H1 (cell line): ENCODE results near the gene GMPR. TPM values are rescaled to one million over a fixed set of nuclear protein-coding genes. Genes with fewer than 3 reads are reported as not detected.

Experiments used
- CTCF ChIA-PET: fragments of 300-600 bp; sonication (Branson Sonifier 250); formaldehyde crosslinking; loops from one replicate; lab custom pipeline; 2021; ENCODE audit not compliant: partially characterized antibody; lab: Charles Lee
- POLR2A ChIA-PET: fragments of 300-600 bp; sonication (Branson Sonifier 250); formaldehyde crosslinking; loops from one replicate; lab custom pipeline; 2021; ENCODE audit warnings: inconsistent platforms; ENCODE audit not compliant: partially characterized antibody; lab: Charles Lee
- DNase-seq, 2 experiments: peaks; one replicate each; pipeline versions ENCODE4 v3.0.0 to v3.0.0-alpha.2; 2010 to 2022; ENCODE audit warnings: low spot score in 2 of 2, low read depth in 1 of 2, mixed read lengths in 1 of 2
- FAIRE-seq: peaks from 2 replicates; lab custom pipeline; 2011; peaks lifted over from hg19 to GRCh38; lab: Jason Lieb, UNC
- H2AFZ ChIP-seq: 2 replicates; pipeline ENCODE4 v1.8.1; 2012; ENCODE audit warnings: low read length, inconsistent platforms
- H2AK5ac ChIP-seq: 2 replicates; pipeline ENCODE4 v1.6.1; 2013; ENCODE audit warnings: low read depth, low read length
- H2BK120ac ChIP-seq: replicated peaks from 2 replicates; pipeline ENCODE3; 2013; ENCODE audit warnings: low read depth, low read length, inconsistent platforms
- H2BK12ac ChIP-seq: 2 replicates; pipeline ENCODE4 v1.6.1; 2013; ENCODE audit warnings: low read depth, low read length
- H2BK15ac ChIP-seq: 2 replicates; pipeline ENCODE4 v1.6.1; 2013; ENCODE audit warnings: low read length
- H2BK20ac ChIP-seq: 2 replicates; pipeline ENCODE4 v1.6.1; 2013; ENCODE audit warnings: low read length
- H2BK5ac ChIP-seq: 2 replicates; pipeline ENCODE4 v1.6.1; 2013; ENCODE audit warnings: low read depth, low read length
- H3K14ac ChIP-seq: 2 replicates; pipeline ENCODE4 v1.6.1; 2013; ENCODE audit warnings: inconsistent platforms; ENCODE audit not compliant: insufficient read length
- H3K18ac ChIP-seq: 2 replicates; pipeline ENCODE4 v1.6.1; 2013; ENCODE audit warnings: low read length; ENCODE audit errors: extremely low read depth
- H3K23ac ChIP-seq: 2 replicates; pipeline ENCODE4 v1.6.1; 2013; ENCODE audit warnings: inconsistent platforms; ENCODE audit not compliant: insufficient read length
- H3K23me2 ChIP-seq: 2 replicates; pipeline ENCODE4 v1.6.1; 2013; ENCODE audit warnings: low read depth, low read length
- H3K27ac ChIP-seq: 2 replicates; pipeline ENCODE4 v1.6.1; 2011; ENCODE audit warnings: low read depth, low read length, inconsistent platforms
- H3K27me3 ChIP-seq, 4 experiments: replicated peaks in 1 of 4; 1 replicate in 1 of 4; 2 replicates in 3 of 4; pipeline versions ENCODE4 v1.6.1 to v1.8.1; 2011 to 2013; ENCODE audit warnings: low read length in 3 of 4, mild to moderate bottlenecking in 3 of 4, inconsistent platforms in 2 of 4, mixed read lengths in 2 of 4, moderate library complexity in 1 of 4; ENCODE audit not compliant: control insufficient read depth in 3 of 4, insufficient read depth in 3 of 4; ENCODE audit errors: extremely low read depth in 1 of 4
- H3K36me3 ChIP-seq, 4 experiments: 2 replicates each; pipeline versions ENCODE4 v1.6.1 to v1.8.1; 2011 to 2013; ENCODE audit warnings: mild to moderate bottlenecking in 4 of 4, low read length in 3 of 4, moderate library complexity in 2 of 4, control low read depth in 1 of 4, inconsistent platforms in 1 of 4; ENCODE audit not compliant: insufficient read depth in 4 of 4, control insufficient read depth in 2 of 4
- H3K4ac ChIP-seq: replicated peaks from 2 replicates; pipeline ENCODE3; 2013; ENCODE audit warnings: low read length, low read depth, mixed read lengths, inconsistent platforms; ENCODE audit not compliant: insufficient read length
- H3K4me1 ChIP-seq, 4 experiments: replicated peaks in 1 of 4; 1 replicate in 1 of 4; 2 replicates in 3 of 4; pipeline versions ENCODE4 v1.6.1 to v1.8.1; 2011 to 2013; ENCODE audit warnings: low read length in 3 of 4, inconsistent platforms in 2 of 4, mixed read lengths in 1 of 4; ENCODE audit not compliant: insufficient read depth in 4 of 4, control insufficient read depth in 3 of 4
- H3K4me2 ChIP-seq, 2 experiments: 2 replicates each; pipeline versions ENCODE4 v1.6.1 to v1.8.1; 2011 to 2013; ENCODE audit warnings: low read depth in 2 of 2, low read length in 2 of 2, control low read depth in 1 of 2, inconsistent platforms in 1 of 2, mild to moderate bottlenecking in 1 of 2; ENCODE audit not compliant: insufficient read depth in 1 of 2
- H3K4me3 ChIP-seq, 4 experiments: fragments of 200-600, 300-600 bp in 1 of 4; sonication (generic), shearing (Covaris generic), sonication (Bioruptor Twin) in 1 of 4; 2 replicates each; pipeline versions ENCODE4 v1.5.1 to v1.8.1; 2011 to 2016; ENCODE audit warnings: low read length in 4 of 4, low read depth in 3 of 4, control low read depth in 2 of 4, inconsistent platforms in 2 of 4, mild to moderate bottlenecking in 2 of 4, mixed read lengths in 1 of 4, moderate library complexity in 1 of 4; ENCODE audit not compliant: insufficient read depth in 2 of 4; ENCODE audit errors: extremely low read depth in 1 of 4
- H3K56ac ChIP-seq: replicated peaks from 2 replicates; pipeline ENCODE3; 2013; ENCODE audit warnings: low read depth, mild to moderate bottlenecking, mixed read lengths, low read length, inconsistent platforms; ENCODE audit not compliant: insufficient read length
- H3K79me1 ChIP-seq: 2 replicates; pipeline ENCODE4 v1.6.1; 2013; ENCODE audit warnings: low read depth, low read length, control low read depth
- H3K79me2 ChIP-seq, 2 experiments: 2 replicates each; pipeline versions ENCODE4 v1.6.1 to v1.8.1; 2012 to 2013; ENCODE audit warnings: low read length in 2 of 2, mild to moderate bottlenecking in 2 of 2, inconsistent platforms in 1 of 2; ENCODE audit not compliant: insufficient read depth in 2 of 2, control insufficient read depth in 1 of 2
- H3K9ac ChIP-seq, 4 experiments: replicated peaks in 1 of 4; 1 replicate in 1 of 4; 2 replicates in 3 of 4; pipeline versions ENCODE4 v1.6.1 to v1.8.1; 2011 to 2013; ENCODE audit warnings: low read depth in 3 of 4, low read length in 3 of 4, control low read depth in 2 of 4, mild to moderate bottlenecking in 2 of 4, moderate library complexity in 2 of 4, inconsistent platforms in 1 of 4; ENCODE audit errors: extremely low read depth in 1 of 4
- H3K9me3 ChIP-seq, 2 experiments: 2 replicates each; pipeline versions ENCODE4 v1.6.1 to v1.8.1; 2012 to 2013; ENCODE audit warnings: mild to moderate bottlenecking in 2 of 2, moderate library complexity in 2 of 2, control low read depth in 1 of 2, inconsistent platforms in 1 of 2, low read depth in 1 of 2, low read length in 1 of 2, mixed read lengths in 1 of 2; ENCODE audit not compliant: insufficient read depth in 2 of 2
- H4K20me1 ChIP-seq, 2 experiments: replicated peaks in 1 of 2; 2 replicates each; pipeline versions ENCODE3 to v1.8.1; 2011 to 2013; ENCODE audit warnings: inconsistent platforms in 2 of 2, low read length in 2 of 2, mild to moderate bottlenecking in 1 of 2; ENCODE audit not compliant: insufficient read depth in 2 of 2, control insufficient read depth in 1 of 2
- H4K5ac ChIP-seq: 2 replicates; pipeline ENCODE4 v1.6.1; 2013; ENCODE audit warnings: low read length, low read depth, mixed read lengths, inconsistent platforms; ENCODE audit not compliant: insufficient read length
- H4K8ac ChIP-seq: 2 replicates; pipeline ENCODE4 v1.8.0; 2013; ENCODE audit warnings: mild to moderate bottlenecking, moderate library complexity, low read length, inconsistent platforms; ENCODE audit not compliant: insufficient read depth; ENCODE audit errors: extremely low read depth
- H4K91ac ChIP-seq: replicated peaks from 2 replicates; pipeline ENCODE3; 2013; ENCODE audit warnings: low read length, mixed read lengths, inconsistent platforms; ENCODE audit not compliant: insufficient read length
- CTBP2 ChIP-seq: IDR thresholded peaks from 2 replicates; pipeline ENCODE4 v1.7.0; 2011; ENCODE audit warnings: borderline replicate concordance, mild to moderate bottlenecking, moderate library complexity, mixed read lengths, low read length; ENCODE audit not compliant: insufficient read depth, insufficient read length
- E2F6 ChIP-seq: IDR thresholded peaks from 2 replicates; pipeline ENCODE4 v1.6.1; 2012; ENCODE audit warnings: inconsistent platforms
- EGR1 ChIP-seq: IDR thresholded peaks from 2 replicates; pipeline ENCODE4 v1.6.1; 2011; ENCODE audit warnings: low read depth, low read length, borderline replicate concordance
- HDAC6 ChIP-seq: IDR thresholded peaks from one replicate; pipeline ENCODE4 v1.7.1; 2012; ENCODE audit warnings: low read depth, mild to moderate bottlenecking, inconsistent platforms, low read length, moderate library complexity
- NANOG ChIP-seq: IDR thresholded peaks from 2 replicates; pipeline ENCODE4 v1.6.1; 2011; ENCODE audit warnings: low read length, low read depth, mild to moderate bottlenecking, inconsistent platforms; ENCODE audit not compliant: insufficient read depth, poor library complexity, severe bottlenecking
- POU5F1 ChIP-seq: IDR thresholded peaks from 2 replicates; pipeline ENCODE4 v1.6.1; 2011; ENCODE audit warnings: low read depth, mild to moderate bottlenecking, low read length, moderate library complexity
- WGBS, 2 experiments: shearing (Covaris generic) in 1 of 2; methylation state at CpG; one replicate each; pipeline versions ENCODE4 v1.1.6 to v1.1.7; 2013 to 2015; ENCODE audit warnings: low lambda C conversion rate in 2 of 2, mixed read lengths in 2 of 2, inconsistent platforms in 1 of 2, low coverage in 1 of 2, missing lambda C conversion rate in 1 of 2; ENCODE audit not compliant: insufficient replicate concordance in 2 of 2, insufficient coverage in 1 of 2, insufficient read length in 1 of 2; ENCODE audit errors: extremely low coverage in 1 of 2, missing lambda C conversion rate in 1 of 2; 5-methylcytosine and 5-hydroxymethylcytosine counted together
- polyA plus RNA-seq, 7 experiments: library from polyadenylated mRNA; depleted of rRNA in 3 of 7; stranded (reverse) in 5 of 7; unstranded in 2 of 7; fragments of >200 nt in 5 of 7; fragments of 200-250 nt in 2 of 7; gene quantifications; 1 replicate in 5 of 7; 2 replicates in 1 of 7; 4 replicates in 1 of 7; pipeline versions ENCODE4 v1.2.1 to v1.2.3, GENCODE V29; 2011 to 2013; ENCODE audit warnings: missing spikeins in 2 of 7, mixed read lengths in 2 of 7
- total RNA-seq: library from RNA; stranded (reverse); fragmentation: NEBNext Ultra II Directional; extraction: Animal tissue kit (Norgen Biotek cat#: 25700); gene quantifications from 2 replicates; pipeline ENCODE4 v1.2.1, GENCODE V29; 2021

GMPR gene
- total and polyA plus RNA-seq, 2 of the 8 experiments (the other 6 are each of a cell fraction or from before 2014, with no cell fraction given) = 0.99 to 1.2 TPM

- 71% methylated on average over 1 of the region's 1 CpG; no CpG with 5 or more reads in 1 of the 2 experiments for WGBS, 2 experiments
- peak overlapping the region; percentile 15; the same call in 1 of the 2 replicates for H2BK20ac ChIP-seq
- H3K27me3 ChIP-seq = no peaks in the 10 kb centered on the region; a peak in 1 of 7 replicates
- no peak overlapping the region for H3K23ac ChIP-seq
- H2BK120ac ChIP-seq = no peak overlapping the region
- no peak overlapping the region for H3K9ac ChIP-seq
- no peak overlapping the region for H3K18ac ChIP-seq
- H3K9me3 ChIP-seq = no peaks in the 10 kb centered on the region
- no peak overlapping the region for H3K4me3 ChIP-seq
- H2AK5ac ChIP-seq = no peak overlapping the region
- no peak overlapping the region for H3K56ac ChIP-seq
- H2BK15ac ChIP-seq = no peak overlapping the region
- H3K4me2 ChIP-seq = no peak overlapping the region; a peak in 1 of 4 replicates
- no peak overlapping the region for H2AFZ ChIP-seq
- H2BK12ac ChIP-seq = no peak overlapping the region
- no peaks in the 10 kb centered on the region for H3K79me1 ChIP-seq
- H3K14ac ChIP-seq = no peak overlapping the region
- no peak overlapping the region for H2BK5ac ChIP-seq
- CTCF ChIA-PET = interaction anchor here (2.2 kb wide), 1 partner anchor 10 kb away, joined by 9 read pairs; no protein-coding TSS in a partner anchor
- H3K79me2 ChIP-seq = no peaks in the 10 kb centered on the region
- H3K36me3 ChIP-seq = no peaks in the 10 kb centered on the region; a peak in 1 of 8 replicates
- H4K8ac ChIP-seq = no peak overlapping the region
- POLR2A ChIA-PET = no interaction called here
- H4K5ac ChIP-seq = no peak overlapping the region
- H3K4me1 ChIP-seq = peaks cover 0 to 9% (median 4%) of the 10 kb centered on the region in 4 experiments; a peak in 3 of 7 replicates
- no peak for DNase-seq
- no peak overlapping the region for H3K4ac ChIP-seq
- H4K20me1 ChIP-seq = no peaks in the 10 kb centered on the region
- H3K23me2 ChIP-seq = no peaks in the 10 kb centered on the region
- no peak for FAIRE-seq
- no peak overlapping the region for H3K27ac ChIP-seq
- no peak overlapping the region for H4K91ac ChIP-seq
- TF ChIP-seq CTBP2 = no peak
- no peak for TF ChIP-seq HDAC6
- TF ChIP-seq EGR1 = no peak
- TF ChIP-seq NANOG = no peak
- no peak for TF ChIP-seq POU5F1
- no peak for TF ChIP-seq E2F6
These were observed 11.6 kb downstream of the GMPR start for GRCh38 chr6:16249971-16250370.
